Measurements from ENCODE around the gene ALS2. TPM values are rescaled to one million over a fixed set of nuclear protein-coding genes. Genes with fewer than 3 reads are reported as not detected.
"Not testable (repeated sequence)": the region's sequence is repeated elsewhere in the genome, so short reads cannot be mapped to it uniquely, and the experiment has no call there.

The ALS2 gene
- 8.0 and 8.4 TPM in 2 replicates for total RNA-seq

GRCh38 chr2:201780674-201781493, at the start of gene ALS2:
TSS of gene ALS2 (minus strand) at chr2:201780933. CDS start at chr2:201768885, 12,048 bp downstream.
- intact Hi-C loops (cut with micrococcal nuclease) = loop anchor here (1.0 to 5.0 kb wide), 10 partner anchors 139 to 970 kb away; partner anchors contain the start of genes BMPR2, BZW1, CASP10 and NOP58

DNA sequence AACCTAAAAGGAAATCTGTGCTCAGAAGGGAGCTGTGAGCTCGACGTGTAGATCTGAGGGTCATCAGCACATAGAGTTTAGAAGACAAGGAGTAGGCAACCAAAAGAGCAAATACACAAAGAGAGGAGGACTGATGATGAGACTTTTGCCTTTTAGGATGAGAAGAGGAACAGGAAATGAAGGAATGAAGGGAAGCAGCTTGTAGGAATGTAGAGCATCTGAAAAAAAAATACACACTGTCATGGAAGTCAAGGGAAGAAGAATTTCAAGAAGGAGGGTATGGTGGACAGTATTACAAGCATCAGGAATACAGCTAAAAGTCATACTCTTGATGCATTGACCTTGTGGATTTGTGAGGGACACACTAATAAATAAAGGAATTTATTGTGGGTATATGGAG, 47.5 kb upstream of the ALS2 start:
- intact Hi-C loops (cut with micrococcal nuclease) = no loop called here

DNA sequence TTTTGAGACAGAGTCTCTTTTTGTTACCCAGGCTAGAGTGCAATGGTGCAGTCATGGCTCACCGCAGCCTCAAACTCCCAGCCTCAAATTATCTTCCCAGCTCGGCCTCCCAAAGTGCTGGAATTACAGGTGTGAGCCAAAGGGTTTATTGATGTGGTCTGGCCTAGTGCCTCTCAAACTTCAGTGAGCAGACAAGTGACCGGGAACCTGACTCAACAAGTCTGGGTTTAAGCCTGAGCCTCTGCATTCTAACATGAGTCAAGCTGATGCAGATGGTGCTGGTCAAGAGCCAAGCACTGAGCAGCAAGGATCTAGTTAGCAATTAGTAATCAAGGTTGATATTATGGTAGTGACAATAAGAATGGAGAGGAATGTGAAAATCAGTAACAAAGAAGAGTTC, 46.9 kb upstream of the ALS2 start:
- intact Hi-C loops (cut with micrococcal nuclease) = no loop called here

DNA sequence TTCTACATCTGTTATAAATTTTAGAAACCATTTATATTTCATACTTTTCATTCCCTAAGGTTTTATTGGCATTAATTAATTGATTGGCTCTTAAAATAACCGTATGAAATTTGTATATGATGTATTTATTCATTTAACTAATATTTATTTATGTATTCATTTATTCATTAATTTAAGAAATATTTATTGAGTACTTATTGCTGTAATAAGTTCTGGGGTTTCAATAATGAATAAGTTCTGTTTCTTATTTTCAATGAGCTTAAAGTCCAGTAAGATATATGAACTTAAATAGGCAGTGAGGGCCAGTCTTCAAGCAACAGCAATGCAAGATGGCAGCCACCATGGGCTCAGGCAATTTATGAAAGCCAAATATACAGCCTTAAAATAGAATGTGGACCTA, 43.5 kb upstream of the ALS2 start:
- intact Hi-C loops (cut with micrococcal nuclease) = no loop called here

- intact Hi-C loops (cut with micrococcal nuclease) = no loop called here
Measured at GRCh38 chr2:201821080-201821479, 40.3 kb upstream of the ALS2 start.

DNA sequence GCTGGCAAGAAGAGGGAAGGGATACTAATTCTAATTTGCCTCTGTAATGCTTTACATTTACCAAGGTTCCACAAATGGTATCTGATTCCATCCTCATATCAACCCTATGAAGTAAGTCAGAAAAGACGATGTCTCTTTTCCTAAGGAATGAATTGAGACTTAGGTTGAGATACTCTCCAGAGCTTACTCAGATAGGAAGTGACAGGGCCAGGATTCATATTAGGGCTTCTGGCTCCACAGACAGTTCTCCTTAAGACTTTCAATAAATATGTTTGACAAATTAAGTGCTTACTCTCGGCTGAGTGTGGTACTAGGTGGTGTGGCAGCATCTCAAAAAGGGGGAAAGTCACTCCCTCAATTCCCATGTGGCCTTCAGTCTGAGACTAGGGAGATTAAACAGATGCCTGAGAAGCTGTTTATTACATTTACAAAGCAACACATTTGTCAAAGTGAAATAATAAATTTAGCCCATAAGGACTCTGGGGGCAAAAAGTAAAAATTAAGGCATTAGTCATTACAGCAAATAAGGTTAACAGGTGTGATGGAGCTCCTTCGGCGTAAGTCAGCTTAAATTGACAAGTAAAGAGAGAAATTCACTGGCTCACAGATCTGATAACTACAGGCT, 39.8 kb upstream of the ALS2 start:
- intact Hi-C loops (cut with micrococcal nuclease) = no loop called here

DNA sequence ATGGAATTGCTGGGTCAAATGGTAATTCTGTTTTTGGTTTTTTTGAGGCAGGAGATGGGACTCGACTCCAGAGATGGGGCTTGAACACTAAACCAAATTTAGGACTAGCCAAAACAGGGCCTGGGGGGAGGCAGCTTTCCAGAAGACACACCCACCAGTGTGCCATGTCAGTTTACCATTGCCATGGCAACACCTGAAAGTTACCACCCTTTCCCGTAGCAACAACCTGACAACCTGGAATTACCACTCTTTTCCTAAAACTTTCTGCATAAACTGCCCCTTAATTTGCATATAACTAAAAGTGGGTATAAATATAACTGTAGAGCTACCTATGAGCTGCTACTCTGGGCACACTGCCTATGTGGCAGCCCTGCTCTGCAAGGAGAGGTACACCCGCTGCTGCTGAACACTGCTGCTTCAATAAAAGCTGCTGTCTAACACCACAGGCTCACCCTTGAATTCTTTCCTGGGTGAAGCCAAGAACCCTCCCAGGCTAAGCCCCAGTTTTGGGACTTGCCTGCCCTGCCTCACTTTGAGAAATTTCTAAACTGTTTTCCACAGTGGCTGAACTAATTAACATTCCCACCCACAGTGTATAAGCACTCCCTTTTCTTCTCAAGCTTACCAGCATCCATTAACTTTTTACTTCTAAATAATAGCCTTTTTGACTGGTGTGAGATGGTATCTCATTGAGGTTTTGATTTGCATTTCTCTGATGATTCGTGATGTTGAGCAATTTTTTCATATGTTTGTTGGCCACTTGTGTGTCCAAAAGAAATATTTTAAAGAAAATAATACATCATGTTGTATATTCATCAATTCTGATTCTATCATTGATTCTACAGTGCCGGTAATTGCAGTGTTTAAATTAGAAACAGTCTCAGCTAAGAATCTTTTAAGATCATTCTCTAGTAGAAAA, 36.2 kb upstream of the ALS2 start:
- intact Hi-C loops (cut with micrococcal nuclease) = no loop called here

DNA sequence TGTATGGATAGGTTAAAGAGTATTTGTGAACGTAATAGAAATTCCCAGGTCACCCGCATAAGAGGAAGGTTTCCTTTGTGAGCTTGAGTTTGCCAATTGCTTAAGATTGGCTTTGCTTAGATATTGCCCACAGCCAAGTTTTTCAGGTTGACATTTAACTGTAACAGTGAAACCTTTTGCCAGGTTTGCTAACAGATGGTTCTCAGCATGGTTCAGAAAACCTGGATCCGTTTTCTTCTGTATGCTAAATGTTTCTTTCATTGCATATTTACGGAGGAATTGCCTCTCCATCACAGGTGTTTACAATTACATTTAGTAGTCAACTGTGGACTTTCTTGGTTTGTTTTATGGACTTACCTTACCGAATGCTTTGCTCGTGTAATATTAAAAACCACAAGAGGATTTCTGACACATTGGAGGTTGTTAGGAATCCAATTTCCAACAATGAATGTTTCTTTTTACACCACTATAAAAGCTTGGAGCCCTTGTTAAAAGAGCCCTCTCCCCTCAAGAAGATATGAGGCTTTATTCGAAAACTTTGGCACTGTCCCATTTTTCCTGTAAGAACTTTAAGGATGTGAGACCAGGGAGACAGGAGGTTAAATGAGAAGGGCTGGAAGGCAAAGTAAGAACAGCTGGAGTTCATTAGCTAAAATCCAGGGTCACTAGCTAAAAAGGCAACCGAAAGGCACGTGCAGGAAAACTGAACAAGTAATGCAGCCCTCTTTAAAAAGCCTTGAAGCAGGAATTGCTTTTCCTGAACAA, 33.4 kb upstream of the ALS2 start:
- intact Hi-C loops (cut with micrococcal nuclease) = no loop called here

- intact Hi-C loops (cut with micrococcal nuclease) = not testable (repeated sequence)
Measured at GRCh38 chr2:201810604-201811003, 29.9 kb upstream of the ALS2 start.

GRCh38 chr2:201809633-201810032, 28.9 kb upstream of the ALS2 start:
- intact Hi-C loops (cut with micrococcal nuclease) = no loop called here

- intact Hi-C loops (cut with micrococcal nuclease) = no loop called here
Measured at GRCh38 chr2:201808027-201808426, 27.3 kb upstream of the ALS2 start.

- intact Hi-C loops (cut with micrococcal nuclease) = no loop called here
Measured at GRCh38 chr2:201807452-201807999, 26.8 kb upstream of the ALS2 start.

DNA sequence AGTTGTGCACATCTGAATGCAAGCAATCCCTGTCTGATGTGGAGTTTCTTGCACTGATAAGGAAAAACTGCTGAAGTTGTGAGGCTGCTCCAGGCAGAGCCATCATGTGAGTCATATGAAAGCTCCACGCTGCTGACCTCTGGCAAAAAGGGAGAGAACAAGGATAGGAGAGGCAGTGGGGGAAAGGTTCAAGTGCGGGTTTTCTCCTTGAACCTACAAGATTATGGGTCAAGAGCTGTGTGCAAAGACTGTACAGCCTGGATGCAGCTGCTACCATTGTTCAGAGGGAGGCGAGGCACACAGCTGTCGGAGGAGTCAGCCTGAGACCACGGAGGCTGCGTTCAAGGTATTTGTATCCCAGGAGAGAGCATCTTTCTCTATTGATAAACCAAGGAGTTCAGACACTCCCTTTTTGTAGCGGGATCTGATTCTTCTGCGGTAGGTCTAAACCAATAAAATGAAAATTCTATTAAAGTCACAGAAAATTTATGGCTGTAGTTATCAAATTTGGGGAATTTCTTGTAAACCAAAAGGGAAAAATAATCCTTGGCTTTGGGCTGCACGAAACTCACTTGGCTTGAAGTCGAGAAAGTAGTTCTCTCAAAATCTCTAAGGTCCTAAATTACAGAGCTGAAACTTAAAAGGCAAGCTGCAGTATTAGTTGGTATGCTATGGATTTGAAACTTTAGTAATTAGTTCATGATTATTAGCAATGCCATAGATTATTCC, 25.9 kb upstream of the ALS2 start, which contains the start of gene CDK15:
Gene CDK15 (plus strand): TSS at position 96 of the 729 bp plus-strand sequence. CDS start 128 bp downstream, at position 224.
- intact Hi-C loops (cut with micrococcal nuclease) = no loop called here

DNA sequence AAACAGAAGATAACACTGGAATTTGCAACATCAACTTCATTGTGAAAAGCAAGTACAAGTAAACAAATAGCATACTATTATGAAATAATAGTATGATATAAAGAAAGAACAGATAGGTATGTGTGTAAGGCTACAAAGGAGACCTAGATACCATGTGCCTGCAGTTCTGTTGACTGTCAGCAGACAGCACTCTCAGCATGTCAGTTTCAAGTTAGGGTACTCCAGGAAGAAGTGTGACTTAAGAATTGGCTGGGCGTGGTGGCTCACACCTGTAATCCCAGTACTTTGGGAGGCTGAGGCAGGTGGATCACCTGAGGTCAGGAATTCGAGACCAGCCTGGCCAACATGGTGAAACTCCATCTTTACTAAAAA, 18.2 kb upstream of the ALS2 start:
- intact Hi-C loops (cut with micrococcal nuclease) = loop anchor here (5.0 kb wide), 1 partner anchor 383 kb away; no protein-coding TSS in a partner anchor

DNA sequence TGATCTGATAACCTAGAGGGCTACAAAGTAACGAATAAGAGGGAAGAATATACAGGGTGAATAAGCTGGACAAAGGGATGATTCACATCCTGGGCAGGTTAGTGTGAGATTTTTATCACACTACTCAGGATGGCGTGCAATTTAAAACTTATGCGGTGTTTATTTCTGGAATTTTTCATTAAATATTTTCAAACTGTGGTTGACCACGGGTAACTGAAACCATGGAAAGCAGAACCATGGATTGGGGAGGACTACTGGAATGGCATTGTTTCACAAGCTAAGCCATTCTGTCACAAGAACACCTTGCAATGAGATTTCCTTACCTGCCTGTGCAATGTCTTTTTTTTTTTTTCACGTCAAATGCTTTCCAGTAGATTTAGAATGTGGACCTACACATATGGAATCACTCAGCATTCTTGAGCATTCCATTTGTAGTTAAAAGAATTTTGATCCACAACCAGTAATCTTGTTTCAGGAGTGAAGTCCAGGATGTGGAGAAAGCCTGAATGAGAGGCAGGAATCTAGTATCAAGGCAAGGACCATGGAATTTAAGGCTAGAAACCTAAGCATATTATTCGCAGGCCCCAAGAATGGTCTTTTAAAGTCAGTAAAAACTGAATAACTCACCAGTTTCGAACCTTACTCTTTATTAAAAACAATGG, 17.6 kb upstream of the ALS2 start:
- intact Hi-C loops (cut with micrococcal nuclease) = loop anchor here (5.0 kb wide), 1 partner anchor 384 kb away; no protein-coding TSS in a partner anchor

DNA sequence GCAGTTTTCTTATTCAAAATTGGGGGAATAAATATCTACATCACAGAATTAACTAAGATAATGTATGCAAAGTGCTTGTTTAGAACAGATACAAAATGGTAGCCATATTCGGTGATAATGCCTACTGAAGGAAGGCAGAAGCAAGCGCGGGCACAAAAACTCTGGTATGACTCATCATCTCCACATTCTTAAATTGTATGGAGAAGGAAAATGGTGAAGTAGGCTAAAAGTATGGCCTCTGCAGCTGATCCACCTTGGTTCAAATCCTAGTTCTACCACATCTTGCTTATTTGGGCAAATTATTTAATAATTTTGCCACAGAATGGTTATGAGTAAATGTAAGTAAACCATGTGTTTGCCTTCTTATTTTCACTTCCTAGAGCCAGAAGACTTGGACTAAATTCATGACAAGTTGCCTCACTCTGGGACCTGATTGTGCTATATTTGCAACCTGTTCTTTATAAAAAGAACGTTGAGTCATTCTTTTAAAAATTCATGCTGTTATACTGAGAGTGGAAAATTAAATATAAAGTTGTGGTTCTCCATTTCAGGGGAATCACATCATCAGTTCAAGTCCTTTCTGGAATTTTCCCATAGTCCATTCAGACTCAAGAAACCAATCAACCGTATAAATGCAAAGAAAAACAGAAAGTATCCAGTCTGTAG, 16.6 kb upstream of the ALS2 start:
- intact Hi-C loops (cut with micrococcal nuclease) = loop anchor here (5.0 kb wide), 1 partner anchor 385 kb away; no protein-coding TSS in a partner anchor

GRCh38 chr2:201796478-201796865, 15.7 kb upstream of the ALS2 start:
- intact Hi-C loops (cut with micrococcal nuclease) = loop anchor here (5.0 kb wide), 1 partner anchor 386 kb away; no protein-coding TSS in a partner anchor
